EH (cell line): ENCODE measurements around the gene DCTN3.
A peak's percentile ranks its signal among the peaks of the same experiment; 100 is the strongest.

Experiments used
- DNase-seq: peaks from one replicate; pipeline ENCODE4 v3.0.0-alpha.2; 2015; ENCODE audit warnings: low read depth

Gene DCTN3

DNA sequence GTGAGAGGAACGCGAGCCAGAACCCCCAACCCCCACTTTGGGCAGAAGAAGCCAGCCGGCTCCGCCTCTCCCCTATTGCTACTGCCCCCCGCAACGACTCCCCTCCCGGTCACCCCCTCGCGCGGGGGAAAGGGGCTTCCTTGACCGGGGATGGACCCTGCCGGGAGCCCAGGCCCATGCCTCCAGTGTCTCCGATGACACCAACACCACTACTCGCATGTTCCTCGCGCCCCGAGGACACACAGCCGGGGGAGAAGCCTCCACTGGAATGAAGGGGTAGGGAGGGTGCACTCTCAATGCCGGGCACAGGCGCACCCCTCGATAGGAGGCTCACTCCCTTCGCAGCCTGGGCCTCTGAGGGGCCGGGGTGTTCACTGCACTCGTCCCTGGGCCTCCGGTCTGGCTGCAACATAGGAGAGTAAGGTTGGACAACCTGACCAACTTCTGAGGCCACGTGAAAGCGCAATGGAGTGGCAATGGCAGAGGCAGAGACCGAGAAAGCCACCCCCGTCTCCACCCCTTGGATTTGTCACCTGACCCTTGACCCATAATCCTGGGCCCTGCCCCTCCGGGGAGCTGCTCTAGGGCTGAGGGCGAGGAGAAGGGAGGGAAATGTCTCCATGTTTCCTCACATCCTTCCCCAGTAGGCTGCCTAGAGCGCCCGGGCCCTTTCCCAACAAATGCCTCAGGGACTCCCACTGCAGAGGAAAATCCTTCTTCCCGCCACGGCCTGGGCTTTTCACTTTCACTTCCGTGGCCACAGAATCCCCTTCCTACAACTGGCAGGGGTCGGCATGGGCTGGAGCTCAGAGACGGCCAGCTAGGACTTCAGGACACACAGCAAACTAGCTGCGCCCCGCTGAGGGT is 29.7 kb downstream of the DCTN3 start:
- DNase-seq = no peak

GRCh38 chr9:34589636-34590380 is 30.5 kb downstream of the DCTN3 start, which contains the start of gene CNTFR:
TSS of gene CNTFR (minus strand) at chr9:34589724. CDS start at chr9:34568981, 20,743 bp downstream.
- DNase-seq = peak; percentile 12

GRCh38 chr9:34588671-34589635 is 31.3 kb downstream of the DCTN3 start:
- DNase-seq = no peak

- no peak for DNase-seq
These were observed 33.0 kb downstream of the DCTN3 start for GRCh38 chr9:34587271-34587670.

DNA sequence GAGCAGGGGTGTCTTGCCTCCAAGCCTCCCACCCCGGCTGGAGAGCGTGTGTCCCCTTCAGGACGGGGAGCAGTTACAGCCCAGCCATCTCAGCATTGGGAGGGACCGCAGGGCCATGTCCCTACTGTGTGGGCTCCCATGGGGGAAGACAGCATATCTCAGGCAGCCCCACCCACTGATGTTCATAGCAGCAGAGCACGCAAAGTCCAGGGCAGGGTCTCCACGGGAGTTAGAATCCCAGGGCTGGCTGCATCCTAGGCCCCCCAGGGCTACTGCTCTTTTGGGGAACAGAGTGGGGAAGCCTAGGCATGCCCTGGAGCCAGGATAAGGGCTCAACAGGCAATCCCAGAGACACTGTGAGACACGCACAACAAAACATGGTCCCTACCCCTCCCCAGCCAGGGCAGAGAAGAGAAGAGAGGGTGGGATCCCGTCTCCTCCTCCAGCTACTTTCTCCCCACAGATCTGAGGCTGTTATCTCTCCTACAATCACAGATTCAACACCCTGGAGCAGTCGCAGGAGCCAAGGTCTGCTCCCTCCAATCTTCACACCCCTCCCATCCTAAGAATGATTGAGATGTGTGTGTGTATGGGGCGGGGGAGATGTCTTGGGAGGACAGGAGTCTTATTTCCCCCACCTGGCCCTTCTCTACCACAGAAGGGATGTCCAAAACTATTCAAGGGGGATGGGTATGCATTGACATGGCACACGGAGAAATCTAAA is 34.2 kb downstream of the DCTN3 start:
- DNase-seq = no peak

GRCh38 chr9:34584970-34585369 is 35.3 kb downstream of the DCTN3 start:
- no peak for DNase-seq

- no peak for DNase-seq
These were observed 37.5 kb downstream of the DCTN3 start for GRCh38 chr9:34582787-34583186.

- DNase-seq = no peak
These were observed 39.0 kb downstream of the DCTN3 start for GRCh38 chr9:34581318-34581717.

DNA sequence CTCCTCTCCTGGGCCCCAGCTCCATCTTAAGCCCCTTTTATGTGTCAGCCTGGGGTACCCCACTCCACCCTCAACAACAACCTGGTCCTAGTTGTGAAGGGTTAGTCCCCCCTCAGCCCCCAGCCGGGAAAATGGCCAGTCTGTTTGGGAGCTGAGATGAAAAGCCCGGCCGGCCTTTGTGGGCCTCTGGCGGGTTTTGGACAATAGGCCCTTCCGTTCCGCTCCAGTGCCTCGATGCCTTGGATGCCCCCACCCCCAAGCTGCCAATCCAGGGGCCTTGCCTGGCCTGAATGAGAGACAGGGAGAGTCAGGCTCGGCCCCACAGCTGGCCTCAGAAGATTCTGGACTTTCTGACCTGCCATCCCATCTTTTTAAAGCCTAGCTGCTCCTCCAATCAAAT is 39.9 kb downstream of the DCTN3 start:
- DNase-seq = no peak

DNA sequence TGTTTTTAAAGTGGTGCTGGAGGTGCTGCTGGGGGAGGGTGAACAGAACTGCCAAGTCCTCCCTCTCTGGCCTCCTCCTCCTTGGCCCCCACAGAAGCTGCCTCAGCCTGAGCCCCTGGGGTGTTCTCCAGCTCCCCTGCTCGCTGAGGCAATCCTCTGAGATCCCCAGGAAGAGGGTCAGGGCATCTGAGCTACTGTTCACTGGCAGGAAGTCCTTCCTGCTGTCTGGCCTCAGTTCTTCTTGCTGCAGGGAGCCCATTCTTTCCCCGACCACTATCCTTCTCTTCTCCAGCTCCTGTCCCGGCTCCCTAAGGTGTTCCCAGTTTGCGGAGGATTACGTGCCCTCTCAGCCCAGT is 40.5 kb downstream of the DCTN3 start:
- DNase-seq = no peak

DNA sequence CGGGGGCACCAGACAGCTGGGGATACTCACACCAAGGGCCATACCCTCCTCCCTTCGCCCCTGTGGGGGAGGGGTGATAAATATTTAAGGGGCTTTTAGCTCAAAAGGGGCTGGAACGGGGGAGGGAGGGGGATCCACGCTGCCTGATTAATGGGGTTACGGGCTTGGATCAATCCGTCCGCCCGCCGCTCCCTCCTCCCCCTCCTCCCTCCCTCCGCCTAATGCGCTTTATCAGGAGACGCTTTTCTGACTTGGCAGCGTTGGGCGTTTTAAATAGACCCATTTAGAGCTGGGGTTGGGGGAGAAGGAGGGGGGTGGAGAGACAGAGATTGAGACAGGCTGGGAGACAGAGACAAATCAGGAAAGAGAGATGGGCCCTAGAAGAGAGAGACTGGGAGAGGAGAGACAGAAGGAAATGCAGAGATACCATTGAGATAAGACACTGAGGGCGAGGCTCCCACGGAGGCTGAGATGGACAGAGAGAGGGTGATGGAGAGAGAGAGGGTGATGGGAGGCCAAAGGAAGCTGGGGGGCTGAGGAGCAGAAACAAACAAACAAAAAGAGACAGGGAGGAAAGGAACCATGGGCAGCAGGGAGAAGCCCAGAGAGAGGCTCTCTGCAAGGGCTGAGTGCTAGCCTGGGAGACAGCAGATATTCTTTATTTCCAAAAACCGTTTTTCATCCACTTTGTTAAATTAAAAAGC is 41.0 kb downstream of the DCTN3 start:
- DNase-seq = no peak

- peak; percentile 58 for DNase-seq
These were observed 41.8 kb downstream of the DCTN3 start for GRCh38 chr9:34578241-34579103.

- DNase-seq = no peak
These were observed 42.7 kb downstream of the DCTN3 start for GRCh38 chr9:34577400-34578240.

GRCh38 chr9:34576597-34577399 is 43.5 kb downstream of the DCTN3 start:
- no peak for DNase-seq

DNA sequence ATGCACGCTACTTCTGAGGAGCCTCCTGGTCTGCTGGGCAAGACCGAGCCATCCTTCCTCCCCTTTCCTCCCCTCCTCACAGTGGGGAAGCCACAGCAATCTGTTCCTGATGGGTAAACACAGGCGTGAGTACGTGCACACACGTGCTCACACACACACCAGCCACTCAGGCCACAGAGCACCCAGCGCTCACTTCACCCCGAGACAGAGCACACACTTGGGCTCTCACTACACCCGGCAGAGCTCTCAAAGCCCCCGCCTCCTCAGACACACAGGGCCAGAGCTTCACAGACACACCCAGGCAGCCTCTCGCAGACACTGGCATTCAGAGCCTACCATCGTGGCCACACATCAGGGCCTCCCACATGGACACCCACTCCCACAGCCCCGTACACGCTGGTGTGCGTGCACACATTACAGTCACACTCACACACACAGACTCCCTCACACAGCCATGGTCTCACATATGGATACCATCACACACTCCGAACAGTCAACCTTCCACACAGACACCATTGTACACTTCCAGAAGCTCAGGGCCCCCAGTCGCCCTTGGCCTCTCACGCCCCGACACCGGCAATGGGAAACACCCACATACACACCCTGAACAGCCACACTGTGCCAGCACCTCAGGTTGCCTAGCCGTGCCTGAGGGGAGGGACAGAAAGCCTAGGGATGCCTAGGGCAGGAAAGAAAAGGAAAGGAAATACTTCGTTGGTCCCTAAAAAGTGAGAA is 44.3 kb downstream of the DCTN3 start:
- no peak for DNase-seq

DNA sequence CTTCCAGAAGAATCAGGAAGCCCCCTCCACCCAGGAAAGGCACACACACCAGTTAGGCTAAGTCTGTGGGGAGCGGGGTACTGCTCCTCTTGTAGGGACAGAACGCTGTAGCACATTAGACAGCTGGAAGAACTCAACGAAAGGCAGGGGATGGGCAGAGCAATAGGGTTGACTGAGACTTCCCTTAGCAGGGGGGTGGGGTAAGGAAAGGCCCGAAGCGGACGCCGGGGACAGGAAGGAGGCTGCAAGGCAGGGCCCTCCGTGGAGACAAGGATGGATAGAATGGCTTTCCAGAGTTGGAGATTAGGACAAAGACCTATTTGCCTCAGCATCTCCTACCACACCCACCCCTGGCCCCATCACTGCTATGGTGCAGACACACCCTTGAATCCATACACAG is 45.1 kb downstream of the DCTN3 start:
- no peak for DNase-seq

- DNase-seq = no peak
These were observed 45.7 kb downstream of the DCTN3 start for GRCh38 chr9:34574571-34574970.
